Panc1 (cell line): ENCODE measurements around the gene TMEM165.

Experiments used
- CTCF ChIP-seq: fragments of 450-650 bp; IDR thresholded peaks from 2 replicates; pipeline ENCODE4 v1.5.1; 2017; ENCODE audit warnings: mild to moderate bottlenecking
- REST ChIP-seq, 2 experiments: IDR thresholded peaks; 2 replicates each; pipeline ENCODE4 v1.6.1; 2011 to 2012; ENCODE audit warnings: low read depth in 2 of 2, control low read depth in 1 of 2, low read length in 1 of 2, mild to moderate bottlenecking in 1 of 2, moderate library complexity in 1 of 2; ENCODE audit not compliant: insufficient read depth in 1 of 2

GRCh38 chr4:55447108-55447708 is 51.5 kb downstream of the TMEM165 start:
- TF ChIP-seq CTCF (no peak), REST (IDR thresholded peaks at IDR 0.05; ENCODE audit: insufficient read depth in 1 of 2, low read depth in 2 of 2, low read length in 1 of 2) (no peak)
